Neural progenitor cell (in vitro differentiated cells): ENCODE results near the gene CREM. TPM values are rescaled to one million over a fixed set of nuclear protein-coding genes. Genes with fewer than 3 reads are reported as not detected.
A peak's percentile ranks its signal among the peaks of the same experiment; 100 is the strongest.

ENCODE experiments used
- DNase-seq: peaks from one replicate; pipeline ENCODE4 v3.0.0-alpha.2; 2016; ENCODE audit warnings: low spot score
- H2AFZ ChIP-seq: fragments of 200-600 bp; sonication (generic); replicated peaks from 2 replicates; pipeline ENCODE4 v1.6.1; 2016; ENCODE audit warnings: antibody characterized with exemption
- H3F3A ChIP-seq: fragments of 200-600 bp; sonication (generic); 2 replicates; pipeline ENCODE4 v1.6.1; 2016; ENCODE audit warnings: antibody characterized with exemption, low read depth
- H3K27ac ChIP-seq: fragments of 200-600 bp; sonication (generic); 2 replicates; pipeline ENCODE4 v1.5.1; 2016; ENCODE audit warnings: mild to moderate bottlenecking
- H3K27me3 ChIP-seq: fragments of 200-600 bp; sonication (generic); 2 replicates; pipeline ENCODE4 v1.6.1; 2016; ENCODE audit warnings: mild to moderate bottlenecking, moderate library complexity
- H3K36me3 ChIP-seq: fragments of 200-600 bp; sonication (generic); 2 replicates; pipeline ENCODE4 v1.5.1; 2016
- H3K4me1 ChIP-seq: fragments of 200-600 bp; sonication (generic); 2 replicates; pipeline ENCODE4 v1.6.1; 2016; ENCODE audit warnings: mixed run types
- H3K4me2 ChIP-seq: fragments of 200-600 bp; sonication (generic); 2 replicates; pipeline ENCODE4 v1.6.1; 2016
- H3K4me3 ChIP-seq: fragments of 200-600 bp; sonication (generic); 2 replicates; pipeline ENCODE4 v1.5.1; 2016
- H3K79me2 ChIP-seq: fragments of 200-600 bp; sonication (generic); 2 replicates; pipeline ENCODE4 v1.6.1; 2016; ENCODE audit warnings: low read depth
- H3K9ac ChIP-seq: fragments of 200-600 bp; sonication (generic); 2 replicates; pipeline ENCODE4 v1.6.1; 2016
- H3K9me3 ChIP-seq: fragments of 200-600 bp; sonication (generic); 2 replicates; pipeline ENCODE4 v1.5.1; 2016; ENCODE audit warnings: low read depth
- H4K20me1 ChIP-seq: fragments of 200-600 bp; sonication (generic); 2 replicates; pipeline ENCODE4 v1.6.1; 2016; ENCODE audit warnings: low read depth
- H3K27ac Mint-ChIP-seq: 3 replicates; pipeline ENCODE4 v1.8.0; 2021; ENCODE audit warnings: mixed read lengths
- H3K27me3 Mint-ChIP-seq: 2 replicates; pipeline ENCODE4 v1.8.0; 2022; ENCODE audit warnings: low read depth, mild to moderate bottlenecking, inconsistent platforms, moderate library complexity, mixed read lengths; ENCODE audit not compliant: insufficient read depth
- H3K36me3 Mint-ChIP-seq: 3 replicates; pipeline ENCODE4 v1.8.0; 2021; ENCODE audit warnings: mixed read lengths
- H3K4me1 Mint-ChIP-seq: 3 replicates; pipeline ENCODE4 v1.8.0; 2021; ENCODE audit warnings: mixed read lengths
- H3K4me3 Mint-ChIP-seq: 3 replicates; pipeline ENCODE4 v1.8.0; 2021; ENCODE audit warnings: mild to moderate bottlenecking, moderate library complexity, mixed read lengths
- H3K9me3 Mint-ChIP-seq: 3 replicates; pipeline ENCODE4 v1.8.0; 2020; ENCODE audit warnings: mixed read lengths
- EZH2 ChIP-seq: fragments of 200-600 bp; sonication (generic); IDR thresholded peaks from 2 replicates; pipeline ENCODE4 v1.6.1; 2017; ENCODE audit warnings: antibody characterized with exemption, mild to moderate bottlenecking, moderate library complexity
- EZH2phosphoT487 ChIP-seq: fragments of 200-600 bp; sonication (generic); IDR thresholded peaks from 2 replicates; pipeline ENCODE4 v1.6.1; 2017; ENCODE audit warnings: antibody characterized with exemption
- total RNA-seq: library from RNA; depleted of rRNA; stranded (reverse); fragments of >200 nt; gene quantifications from 2 replicates; pipeline ENCODE4 v1.2.3, GENCODE V29; 2015; ENCODE audit warnings: low replicate concordance
- TF ChIP-seq, protein P1 (sequence below): fragments of 200-600 bp; sonication (generic); IDR thresholded peaks from 2 replicates; pipeline ENCODE4 v1.5.1; 2017; ENCODE audit warnings: antibody characterized with exemption, mild to moderate bottlenecking

CREM gene
- total RNA-seq, 1 donor from 2014 or later, result 74.2 TPM

GRCh38 chr10:35083242-35083641 is 43.4 kb upstream of the CREM start:
- Histone ChIP-seq H4K20me1 (no peaks in the 10 kb centered on the region), H3K36me3 (peaks cover 4% of the 10 kb centered on the region), H3K4me2 (no peak overlapping the region), H3K79me2 (peaks cover 83% of the 10 kb centered on the region), H3K4me1 (no peaks in the 10 kb centered on the region), H3K27ac (no peak overlapping the region), H3K27me3 (no peaks in the 10 kb centered on the region), H2AFZ (no peak overlapping the region), H3K9ac (no peak overlapping the region), H3K4me3 (no peak overlapping the region), H3K9me3 (peaks cover 10% of the 10 kb centered on the region), H3F3A (no peaks in the 10 kb centered on the region)
- Mint-ChIP-seq H3K9me3 (peaks cover 19% of the 10 kb centered on the region), H3K4me1 (no peaks in the 10 kb centered on the region), H3K36me3 (peaks cover 34% of the 10 kb centered on the region), H3K27me3 (no peaks in the 10 kb centered on the region), H3K4me3 (no peak overlapping the region), H3K27ac (no peak overlapping the region)
- TF ChIP-seq EZH2phosphoT487, result no peak
- TF ChIP-seq, protein P1, sequence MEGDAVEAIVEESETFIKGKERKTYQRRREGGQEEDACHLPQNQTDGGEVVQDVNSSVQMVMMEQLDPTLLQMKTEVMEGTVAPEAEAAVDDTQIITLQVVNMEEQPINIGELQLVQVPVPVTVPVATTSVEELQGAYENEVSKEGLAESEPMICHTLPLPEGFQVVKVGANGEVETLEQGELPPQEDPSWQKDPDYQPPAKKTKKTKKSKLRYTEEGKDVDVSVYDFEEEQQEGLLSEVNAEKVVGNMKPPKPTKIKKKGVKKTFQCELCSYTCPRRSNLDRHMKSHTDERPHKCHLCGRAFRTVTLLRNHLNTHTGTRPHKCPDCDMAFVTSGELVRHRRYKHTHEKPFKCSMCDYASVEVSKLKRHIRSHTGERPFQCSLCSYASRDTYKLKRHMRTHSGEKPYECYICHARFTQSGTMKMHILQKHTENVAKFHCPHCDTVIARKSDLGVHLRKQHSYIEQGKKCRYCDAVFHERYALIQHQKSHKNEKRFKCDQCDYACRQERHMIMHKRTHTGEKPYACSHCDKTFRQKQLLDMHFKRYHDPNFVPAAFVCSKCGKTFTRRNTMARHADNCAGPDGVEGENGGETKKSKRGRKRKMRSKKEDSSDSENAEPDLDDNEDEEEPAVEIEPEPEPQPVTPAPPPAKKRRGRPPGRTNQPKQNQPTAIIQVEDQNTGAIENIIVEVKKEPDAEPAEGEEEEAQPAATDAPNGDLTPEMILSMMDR, result no peak
- no peak for TF ChIP-seq EZH2
- no peak for DNase-seq

DNA sequence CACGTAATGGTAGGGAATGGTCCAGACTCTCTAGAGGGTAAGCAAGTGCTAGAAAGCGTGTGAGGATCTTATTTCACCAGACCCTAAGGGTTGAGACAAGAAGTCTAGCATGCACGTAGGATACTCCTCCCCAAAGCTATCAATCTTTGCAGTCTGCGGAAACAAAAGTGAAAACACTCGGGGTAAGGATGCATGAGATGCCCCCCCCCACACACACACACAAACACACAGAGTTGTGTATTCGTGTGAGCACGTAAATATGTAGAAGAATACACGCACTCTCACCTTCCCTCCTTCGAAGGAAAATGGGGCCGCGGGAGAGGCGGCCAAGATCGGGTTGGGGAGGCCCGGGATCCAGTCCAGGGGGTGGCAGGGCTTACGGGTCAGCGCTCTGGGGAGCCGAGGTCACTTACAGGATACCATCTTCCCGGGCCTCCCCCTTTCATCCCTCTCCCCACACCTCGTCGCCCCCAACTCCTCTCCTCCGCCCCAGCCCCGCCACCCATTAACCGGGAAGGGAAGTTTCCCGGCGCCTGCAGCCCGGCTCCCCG is 37.0 kb upstream of the CREM start:
- no peak overlapping the region for H3K27ac ChIP-seq
- Mint-ChIP-seq H3K9me3 (peaks cover 5% of the 10 kb centered on the region), H3K36me3 (peaks cover 15% of the 10 kb centered on the region), H3K4me1 (peaks cover 20% of the 10 kb centered on the region), H3K4me3 (peak overlapping the region; percentile 93), H3K27ac (peak overlapping the region; percentile 38), H3K27me3 (peaks cover 4% of the 10 kb centered on the region)
- DNase-seq, result peak; percentile 15
- H3K79me2 ChIP-seq, result peaks cover 54% of the 10 kb centered on the region
- no peaks in the 10 kb centered on the region for H3K9me3 ChIP-seq
- TF ChIP-seq, protein P1, result no peak
- TF ChIP-seq EZH2 (no peak), EZH2phosphoT487 (no peak)
- peaks cover 8% of the 10 kb centered on the region for H3K4me1 ChIP-seq
- H3F3A ChIP-seq, result no peaks in the 10 kb centered on the region
- H4K20me1 ChIP-seq, result peaks cover 6% of the 10 kb centered on the region
- peak overlapping the region; percentile 81 for H2AFZ ChIP-seq
- H3K27me3 ChIP-seq, result no peaks in the 10 kb centered on the region
- peak overlapping the region; percentile 75 for H3K4me2 ChIP-seq
- H3K4me3 ChIP-seq, result peak overlapping the region; percentile 80
- no peaks in the 10 kb centered on the region for H3K36me3 ChIP-seq
- H3K9ac ChIP-seq, result peak overlapping the region; percentile 71

DNA sequence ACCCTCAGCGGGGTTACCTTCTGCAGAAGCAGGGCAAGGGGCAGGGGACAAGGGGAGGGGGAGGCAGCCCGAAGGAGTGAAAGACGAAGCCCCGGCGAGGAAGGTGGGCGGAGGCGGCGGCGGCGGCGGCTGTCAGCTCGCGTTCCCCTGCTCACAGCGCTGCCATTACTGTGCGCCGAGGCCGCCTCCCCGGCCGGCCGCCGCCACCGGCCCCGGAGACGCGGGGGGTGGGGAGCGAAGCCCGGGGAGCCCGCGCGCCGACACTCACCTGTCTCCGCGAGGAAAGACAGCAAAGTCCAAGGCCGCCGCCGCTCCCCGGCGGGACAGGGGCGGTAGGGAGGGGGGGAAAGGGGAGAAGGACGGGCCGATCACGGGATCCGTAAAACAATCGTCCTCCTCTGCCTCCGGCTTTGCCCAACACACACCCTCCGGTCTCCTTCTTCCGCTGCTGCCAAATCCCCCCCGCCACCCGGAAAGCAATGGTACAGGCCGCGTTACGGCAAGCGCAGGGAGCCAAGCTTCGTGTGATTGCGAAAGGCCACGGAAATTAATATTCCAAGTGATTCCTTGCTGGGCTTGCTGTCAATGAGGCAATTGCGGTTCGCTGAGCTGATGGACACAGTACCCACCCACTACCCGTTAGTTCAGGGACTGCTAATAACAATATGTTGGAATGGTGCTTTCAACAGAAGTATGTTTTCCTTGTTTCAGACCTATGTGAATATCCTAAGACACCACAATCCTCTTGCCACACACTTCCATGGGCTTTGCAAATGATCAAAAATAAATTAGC is 36.3 kb upstream of the CREM start, which contains the start of gene CUL2:
Gene CUL2, minus strand, starts transcription at position 180 of the 793 bp plus-strand sequence. CDS start 19,024 bp downstream, outside the sequence.
- Histone ChIP-seq H3K27me3 (no peaks in the 10 kb centered on the region), H3K27ac (peak within 1 kb of the TSS; percentile 69), H4K20me1 (peaks cover 6% of the 10 kb centered on the region), H2AFZ (peak within 1 kb of the TSS; percentile 81), H3K9ac (peak within 1 kb of the TSS; percentile 71), H3F3A (no peaks in the 10 kb centered on the region), H3K4me2 (peak within 1 kb of the TSS; percentile 75), H3K4me3 (peak within 1 kb of the TSS; percentile 80), H3K79me2 (peaks cover 47% of the 10 kb centered on the region), H3K9me3 (no peaks in the 10 kb centered on the region), H3K36me3 (no peaks in the 10 kb centered on the region), H3K4me1 (peaks cover 8% of the 10 kb centered on the region)
- Mint-ChIP-seq H3K4me1 (peaks cover 20% of the 10 kb centered on the region), H3K36me3 (peaks cover 15% of the 10 kb centered on the region), H3K9me3 (peaks cover 5% of the 10 kb centered on the region), H3K4me3 (peak within 1 kb of the TSS; percentile 97), H3K27ac (peak within 1 kb of the TSS; percentile 98), H3K27me3 (peaks cover 4% of the 10 kb centered on the region)
- TF ChIP-seq EZH2phosphoT487, result no peak
- TF ChIP-seq, protein P1, result no peak
- TF ChIP-seq EZH2, result no peak
- DNase-seq, result peak; percentile 90
